Myometrial cell (primary cell): Measurements from ENCODE around the gene AMELX. TPM values are rescaled to one million over a fixed set of nuclear protein-coding genes. Genes with fewer than 3 reads are reported as not detected.

ENCODE experiments used
- total RNA-seq: library from RNA; depleted of rRNA; stranded (reverse); fragments of >200 nt; gene quantifications from 2 replicates; pipeline ENCODE4 v1.2.3, GENCODE V29; 2015

The AMELX gene
- total RNA-seq: not detected in 2 replicates

GRCh38 chrX:11293113-11293512 lies at the start of gene AMELX:
Gene AMELX (plus strand): TSS chrX:11293413. CDS start chrX:11294789, 1,376 bp downstream.

Other genes with a start within 250 kb of the AMELX start
- gene HCCS, start 182.1 kb upstream of the AMELX start, total RNA-seq: 7.5 and 16.3 TPM in 2 replicates